Brain pericyte (primary cell): ENCODE measurements around the gene TEX10.

Source experiments
- DNase-seq: peaks from one replicate; pipeline ENCODE4 v3.0.0-alpha.2; 2012; ENCODE audit warnings: low read depth, low spot score

The TEX10 gene

GRCh38 chr9:100285601-100286000 lies 67.1 kb downstream of the TEX10 start:
- DNase-seq, result no peak

GRCh38 chr9:100285080-100285479 lies 67.7 kb downstream of the TEX10 start:
- no peak for DNase-seq

- no peak for DNase-seq
Measured at GRCh38 chr9:100284247-100284646, 68.5 kb downstream of the TEX10 start.

- no peak for DNase-seq
Measured at GRCh38 chr9:100282388-100282719, 70.4 kb downstream of the TEX10 start.

GRCh38 chr9:100281676-100282387 lies 70.9 kb downstream of the TEX10 start:
- no peak for DNase-seq

- DNase-seq, result no peak
Measured at GRCh38 chr9:100281066-100281465, 71.7 kb downstream of the TEX10 start.

GRCh38 chr9:100277166-100277979 lies 75.4 kb downstream of the TEX10 start:
- no peak for DNase-seq

- DNase-seq, result no peak
Measured at GRCh38 chr9:100269656-100270055, 83.1 kb downstream of the TEX10 start.

- DNase-seq, result no peak
Measured at GRCh38 chr9:100268271-100268670, 84.5 kb downstream of the TEX10 start.

GRCh38 chr9:100267211-100267610 lies 85.5 kb downstream of the TEX10 start:
- DNase-seq, result no peak
